Measurements from ENCODE around the gene FAM90A1. TPM values are rescaled to one million over a fixed set of nuclear protein-coding genes. Genes with fewer than 3 reads are reported as not detected.
"Not testable (repeated sequence)": the region's sequence is repeated elsewhere in the genome, so short reads cannot be mapped to it uniquely, and the experiment has no call there.

Gene FAM90A1, protein sequence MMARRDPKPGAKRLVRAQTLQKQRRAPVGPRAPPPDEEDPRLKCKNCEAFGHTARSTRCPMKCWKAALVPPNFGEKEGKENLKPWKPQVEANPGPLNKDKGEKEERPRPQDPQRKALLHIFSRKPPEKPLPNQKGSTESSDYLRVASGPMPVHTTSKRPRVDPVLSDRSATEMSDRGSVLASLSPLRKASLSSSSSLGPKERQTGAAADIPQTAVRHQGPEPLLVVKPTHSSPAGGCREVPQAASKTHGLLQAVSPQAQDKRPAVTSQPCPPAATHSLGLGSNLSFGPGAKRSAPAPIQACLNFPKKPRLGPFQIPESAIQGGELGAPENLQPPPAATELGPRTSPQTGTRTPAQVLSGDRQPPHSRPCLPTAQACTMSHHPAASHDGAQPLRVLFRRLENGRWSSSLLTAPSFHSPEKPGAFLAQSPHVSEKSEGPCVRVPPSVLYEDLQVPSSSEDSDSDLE
- total RNA-seq = under 1 TPM in 1 of 2 donors, not detected in 1; 0.40 TPM
- polyA plus RNA-seq (2013, experiment 1 of 2) = not detected
- polyA plus RNA-seq (2013, experiment 2 of 2) = not detected
- long read RNA-seq, experiment 1 = 0 reads
- long read RNA-seq, experiment 2, partial matches to known transcripts = 1 of 1 reads
- long read RNA-seq, experiment 2, other reads (novel, unspliced or antisense) = 0 of 1 reads
- long read RNA-seq, experiment 3, partial matches to known transcripts = 0 of 4 reads
- long read RNA-seq, experiment 3, other reads (novel, unspliced or antisense) = 4 of 4 reads
- long read RNA-seq, experiment 4 = 0 reads

DNA sequence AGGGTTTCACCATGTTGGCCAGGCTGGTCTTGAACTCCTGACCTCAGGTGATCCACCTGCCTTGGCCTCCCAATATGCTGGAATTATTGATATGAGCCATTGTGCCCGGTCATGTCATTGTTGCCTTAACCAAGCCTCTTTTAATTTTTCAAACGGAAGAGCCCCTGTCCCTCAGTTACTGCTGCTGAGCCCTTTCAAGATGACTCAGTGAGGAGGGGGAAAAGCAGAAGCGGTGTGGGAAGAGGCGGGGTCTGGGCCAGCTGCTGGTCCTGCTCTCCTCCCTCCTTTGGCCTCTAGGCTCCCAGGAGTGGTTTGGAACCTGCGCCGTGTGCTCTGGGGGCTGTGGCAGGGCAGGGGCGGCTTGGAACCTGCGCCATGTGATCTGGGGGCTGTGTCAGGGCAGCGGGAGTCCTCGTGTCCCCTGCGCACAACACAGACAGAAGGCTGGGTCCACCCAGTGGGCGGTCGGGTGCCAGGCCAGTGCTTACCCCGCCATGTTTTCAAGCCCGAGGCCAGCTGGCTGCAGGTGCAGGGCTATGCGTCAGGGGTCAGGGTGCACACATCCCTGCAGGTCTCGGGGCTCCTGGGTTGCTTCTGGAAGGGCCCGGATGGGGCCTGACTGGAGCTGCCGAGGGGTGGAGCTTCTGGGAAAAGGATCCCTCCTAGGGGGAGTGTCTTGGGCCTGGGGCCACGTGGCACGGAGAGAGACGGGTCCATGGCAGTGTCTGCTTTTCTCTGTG lies at the start of gene FAM90A1:
FAM90A1 (minus strand) TSS at position 627 of the 740 bp plus-strand sequence. CDS start 2,786 bp downstream, outside the sequence.
- not testable (repeated sequence) for H3K9me3 ChIP-seq (ENCODE audit: control insufficient read depth, low read length); H3K36me3 ChIP-seq (ENCODE audit: control insufficient read depth, insufficient read depth, low read length); H3K9ac ChIP-seq (ENCODE audit: extremely low read depth, low read length, poor library complexity, severe bottlenecking); H3K27me3 Mint-ChIP-seq (ENCODE audit: insufficient read depth); H3K36me3 Mint-ChIP-seq (ENCODE audit: low read depth); H3K27me3 ChIP-seq (ENCODE audit: control insufficient read depth, insufficient read depth, low read length, poor library complexity, severe bottlenecking); H3K27ac ChIP-seq (ENCODE audit: low read depth, low read length); H3K9me3 Mint-ChIP-seq; H3K4me1 Mint-ChIP-seq; H3K4me1 ChIP-seq (ENCODE audit: control insufficient read depth, insufficient read depth, low read length); H3K4me3 ChIP-seq (ENCODE audit: low read length)
- DNase-seq = peak; percentile 92
- Mint-ChIP-seq H3K27ac (peak within 1 kb of the TSS; percentile 76), H3K4me3 (peak within 1 kb of the TSS; percentile 52)
- WGBS, 2 experiments (ENCODE audit: insufficient coverage in 1 of 2, insufficient read length in 1 of 2) = 95 to 98% methylated on average over 8 to 21 of the region's 22 CpGs

DNA sequence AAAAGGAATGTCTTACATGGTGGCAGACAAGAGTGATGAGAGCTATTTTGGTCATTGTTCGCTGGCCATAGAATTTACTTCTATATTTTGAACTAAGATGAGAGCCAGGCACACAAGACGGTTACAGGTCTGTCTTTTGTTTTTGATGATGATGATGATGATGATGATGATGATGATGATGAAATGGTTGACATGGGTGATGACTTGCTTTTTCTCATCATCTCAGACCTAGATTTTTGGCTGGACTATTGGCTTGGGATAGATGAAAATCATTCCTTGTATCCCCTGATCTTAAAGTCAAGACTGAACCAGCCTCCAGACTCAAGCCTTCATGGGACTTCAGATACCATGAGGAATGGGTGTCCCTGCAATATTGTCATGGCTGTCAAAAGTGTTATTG lies 49.0 kb upstream of the FAM90A1 start:
- H3K9ac ChIP-seq (ENCODE audit: extremely low read depth, low read length, poor library complexity, severe bottlenecking); H3K4me1 ChIP-seq (ENCODE audit: control insufficient read depth, insufficient read depth, low read length); H3K36me3 Mint-ChIP-seq (ENCODE audit: low read depth); H3K27me3 ChIP-seq (ENCODE audit: control insufficient read depth, insufficient read depth, low read length, poor library complexity, severe bottlenecking); H3K27ac Mint-ChIP-seq; H3K9me3 ChIP-seq (ENCODE audit: control insufficient read depth, low read length); H3K4me3 ChIP-seq (ENCODE audit: low read length); H3K27ac ChIP-seq (ENCODE audit: low read depth, low read length); H3K36me3 ChIP-seq (ENCODE audit: control insufficient read depth, insufficient read depth, low read length); H3K27me3 Mint-ChIP-seq (ENCODE audit: insufficient read depth); H3K9me3 Mint-ChIP-seq; DNase-seq; H3K4me3 Mint-ChIP-seq: not testable (repeated sequence)
- peaks cover 28% of the 10 kb centered on the region for H3K4me1 Mint-ChIP-seq
- WGBS, 2 experiments (ENCODE audit: insufficient coverage in 1 of 2, insufficient read length in 1 of 2) = no CpG with 5 or more reads among the region's 2 CpGs

DNA sequence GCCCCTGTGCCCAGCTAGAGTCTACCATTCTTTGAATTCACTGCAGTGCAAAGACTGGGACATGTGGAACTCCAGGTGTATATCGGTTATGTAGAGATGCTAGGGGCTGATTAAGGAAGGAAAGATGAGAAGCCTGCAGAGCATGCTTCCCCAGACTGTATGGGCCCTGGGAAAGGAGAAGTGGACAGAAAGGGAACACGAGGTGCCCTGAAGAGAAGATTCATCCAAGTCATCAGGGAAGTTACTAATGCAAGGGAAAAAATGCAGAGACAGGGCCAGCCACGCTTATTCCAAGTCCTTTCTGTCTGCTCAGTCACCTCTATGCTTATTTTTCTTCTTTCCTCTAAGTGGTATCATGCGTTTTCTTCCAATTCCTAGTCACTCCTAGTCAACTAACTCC lies 39.3 kb upstream of the FAM90A1 start:
- WGBS, 2 experiments (ENCODE audit: insufficient coverage in 1 of 2, insufficient read length in 1 of 2) = 86 to 100% methylated on average over 2 to 4 of the region's 4 CpGs
- not testable (repeated sequence) for H3K4me1 Mint-ChIP-seq; H3K4me3 ChIP-seq (ENCODE audit: low read length); H3K36me3 Mint-ChIP-seq (ENCODE audit: low read depth); H3K27me3 ChIP-seq (ENCODE audit: control insufficient read depth, insufficient read depth, low read length, poor library complexity, severe bottlenecking); H3K9me3 ChIP-seq (ENCODE audit: control insufficient read depth, low read length); H3K4me1 ChIP-seq (ENCODE audit: control insufficient read depth, insufficient read depth, low read length); DNase-seq; H3K9ac ChIP-seq (ENCODE audit: extremely low read depth, low read length, poor library complexity, severe bottlenecking); H3K27ac ChIP-seq (ENCODE audit: low read depth, low read length); H3K4me3 Mint-ChIP-seq; H3K27ac Mint-ChIP-seq; H3K27me3 Mint-ChIP-seq (ENCODE audit: insufficient read depth); H3K36me3 ChIP-seq (ENCODE audit: control insufficient read depth, insufficient read depth, low read length)
- H3K9me3 Mint-ChIP-seq = peaks cover 28% of the 10 kb centered on the region

GRCh38 chr12:8264236-8264635 lies 36.8 kb upstream of the FAM90A1 start:
- not testable (repeated sequence) for H3K9ac ChIP-seq (ENCODE audit: extremely low read depth, low read length, poor library complexity, severe bottlenecking); H3K9me3 ChIP-seq (ENCODE audit: control insufficient read depth, low read length); H3K4me3 Mint-ChIP-seq; H3K36me3 Mint-ChIP-seq (ENCODE audit: low read depth); DNase-seq; H3K4me1 Mint-ChIP-seq; H3K27me3 Mint-ChIP-seq (ENCODE audit: insufficient read depth); H3K27me3 ChIP-seq (ENCODE audit: control insufficient read depth, insufficient read depth, low read length, poor library complexity, severe bottlenecking); H3K27ac ChIP-seq (ENCODE audit: low read depth, low read length); H3K4me1 ChIP-seq (ENCODE audit: control insufficient read depth, insufficient read depth, low read length); H3K27ac Mint-ChIP-seq; H3K36me3 ChIP-seq (ENCODE audit: control insufficient read depth, insufficient read depth, low read length); H3K4me3 ChIP-seq (ENCODE audit: low read length)
- H3K9me3 Mint-ChIP-seq = peaks cover 20% of the 10 kb centered on the region
- WGBS, 2 experiments (ENCODE audit: insufficient coverage in 1 of 2, insufficient read length in 1 of 2) = 94 to 96% methylated on average over 3 to 7 of the region's 7 CpGs

DNA sequence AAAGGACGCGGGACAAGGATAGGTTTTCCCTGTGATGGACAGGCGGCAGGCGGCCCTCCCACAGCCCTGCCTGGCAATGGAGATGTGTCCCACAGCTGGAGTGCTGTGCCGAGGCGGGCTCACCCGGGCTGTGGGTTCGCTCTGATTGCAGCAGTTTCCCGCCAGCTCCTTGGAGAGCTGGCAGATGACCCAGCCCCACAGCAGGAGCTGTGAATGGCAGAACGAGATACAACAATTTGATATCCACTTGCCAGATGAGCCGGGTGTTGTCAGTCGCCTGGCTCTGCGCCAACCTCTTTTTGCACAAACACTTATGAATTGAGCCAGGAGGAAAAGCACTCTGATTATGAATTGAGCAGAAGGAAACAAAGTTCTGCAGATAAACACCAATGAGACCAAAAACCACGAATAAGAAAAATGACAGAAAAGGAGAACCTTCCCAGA lies 33.7 kb upstream of the FAM90A1 start:
- H3K27me3 ChIP-seq (ENCODE audit: control insufficient read depth, insufficient read depth, low read length, poor library complexity, severe bottlenecking); H3K4me1 Mint-ChIP-seq; H3K36me3 ChIP-seq (ENCODE audit: control insufficient read depth, insufficient read depth, low read length); H3K27ac Mint-ChIP-seq; H3K9ac ChIP-seq (ENCODE audit: extremely low read depth, low read length, poor library complexity, severe bottlenecking); H3K27me3 Mint-ChIP-seq (ENCODE audit: insufficient read depth); H3K9me3 ChIP-seq (ENCODE audit: control insufficient read depth, low read length); DNase-seq; H3K4me3 Mint-ChIP-seq; H3K4me3 ChIP-seq (ENCODE audit: low read length); H3K27ac ChIP-seq (ENCODE audit: low read depth, low read length); H3K4me1 ChIP-seq (ENCODE audit: control insufficient read depth, insufficient read depth, low read length): not testable (repeated sequence)
- Mint-ChIP-seq H3K36me3 (ENCODE audit: low read depth) (peaks cover 12% of the 10 kb centered on the region), H3K9me3 (peaks cover 17% of the 10 kb centered on the region)
- 88 to 90% methylated on average over 8 to 14 of the region's 14 CpGs for WGBS, 2 experiments (ENCODE audit: insufficient coverage in 1 of 2, insufficient read length in 1 of 2)

GRCh38 chr12:8256356-8256755 lies 28.9 kb upstream of the FAM90A1 start:
- WGBS, 2 experiments (ENCODE audit: insufficient coverage in 1 of 2, insufficient read length in 1 of 2) = 63 to 74% methylated on average over 4 to 5 of the region's 5 CpGs
- H3K27ac Mint-ChIP-seq; H3K9me3 Mint-ChIP-seq; H3K27me3 Mint-ChIP-seq (ENCODE audit: insufficient read depth); H3K4me3 ChIP-seq (ENCODE audit: low read length); H3K9ac ChIP-seq (ENCODE audit: extremely low read depth, low read length, poor library complexity, severe bottlenecking); H3K4me3 Mint-ChIP-seq; H3K27me3 ChIP-seq (ENCODE audit: control insufficient read depth, insufficient read depth, low read length, poor library complexity, severe bottlenecking); H3K4me1 ChIP-seq (ENCODE audit: control insufficient read depth, insufficient read depth, low read length); H3K9me3 ChIP-seq (ENCODE audit: control insufficient read depth, low read length); DNase-seq; H3K36me3 ChIP-seq (ENCODE audit: control insufficient read depth, insufficient read depth, low read length); H3K27ac ChIP-seq (ENCODE audit: low read depth, low read length): not testable (repeated sequence)
- H3K4me1 Mint-ChIP-seq = peaks cover 11% of the 10 kb centered on the region
- H3K36me3 Mint-ChIP-seq (ENCODE audit: low read depth) = peaks cover 17% of the 10 kb centered on the region
